KMS-11 (cell line): ENCODE measurements around the gene SNRNP27.

Source experiments
- H2AFZ ChIP-seq: fragments of 200-600 bp; sonication (generic); 2 replicates; pipeline ENCODE4 v1.6.1; 2016; ENCODE audit warnings: antibody characterized with exemption, mixed run types, low read depth
- H3K27ac ChIP-seq: fragments of 200-600 bp; sonication (generic); 2 replicates; pipeline ENCODE4 v1.6.1; 2016; ENCODE audit warnings: mild to moderate bottlenecking, mixed run types
- H3K27me3 ChIP-seq: fragments of 200-600 bp; sonication (generic); 2 replicates; pipeline ENCODE4 v1.6.1; 2017; ENCODE audit warnings: mild to moderate bottlenecking, low read depth, mixed run types, moderate library complexity; ENCODE audit not compliant: insufficient read depth
- H3K36me3 ChIP-seq: fragments of 200-600 bp; sonication (generic); 2 replicates; pipeline ENCODE4 v1.6.1; 2017; ENCODE audit warnings: mild to moderate bottlenecking, mixed run types; ENCODE audit not compliant: insufficient read depth
- H3K4me1 ChIP-seq: fragments of 200-600 bp; sonication (generic); 2 replicates; pipeline ENCODE4 v1.6.1; 2016; ENCODE audit warnings: mild to moderate bottlenecking, low read depth, mixed run types; ENCODE audit not compliant: poor library complexity, severe bottlenecking
- H3K4me2 ChIP-seq: fragments of 200-600 bp; sonication (generic); 2 replicates; pipeline ENCODE4 v1.7.0; 2016; ENCODE audit warnings: mild to moderate bottlenecking, mixed run types
- H3K4me3 ChIP-seq: fragments of 200-600 bp; sonication (generic); IDR thresholded peaks from 2 replicates; pipeline ENCODE4 v1.6.1; 2017; ENCODE audit warnings: low read depth, low read length, mixed read lengths; ENCODE audit not compliant: insufficient read depth
- H3K79me2 ChIP-seq: fragments of 200-600 bp; sonication (generic); 2 replicates; pipeline ENCODE4 v1.6.1; 2016; ENCODE audit warnings: low read depth, mixed run types; ENCODE audit not compliant: insufficient read depth
- H3K9ac ChIP-seq: fragments of 200-600 bp; sonication (generic); 2 replicates; pipeline ENCODE4 v1.6.1; 2016; ENCODE audit warnings: mild to moderate bottlenecking, mixed run types
- H4K20me1 ChIP-seq: fragments of 200-600 bp; sonication (generic); 2 replicates; pipeline ENCODE4 v1.6.1; 2016; ENCODE audit warnings: mild to moderate bottlenecking, mixed run types; ENCODE audit not compliant: insufficient read depth
- CTCF ChIP-seq: fragments of 200-600 bp; sonication (generic); conservative IDR thresholded peaks from 2 replicates; pipeline ENCODE4 v1.6.1; 2017; ENCODE audit warnings: low read depth, mild to moderate bottlenecking, antibody characterized with exemption, low read length, moderate library complexity, mixed read lengths

SNRNP27 gene

GRCh38 chr2:69847068-69847828 lies 46.5 kb upstream of the SNRNP27 start:
- no peaks in the 10 kb centered on the region for H3K79me2 ChIP-seq
- no peaks in the 10 kb centered on the region for H3K27me3 ChIP-seq
- no peak overlapping the region for H3K27ac ChIP-seq
- no peak for TF ChIP-seq CTCF
- H3K4me1 ChIP-seq = no peaks in the 10 kb centered on the region
- no peaks in the 10 kb centered on the region for H3K36me3 ChIP-seq
- H3K4me2 ChIP-seq = no peak overlapping the region
- H3K4me3 ChIP-seq = no peak overlapping the region
- H4K20me1 ChIP-seq = no peaks in the 10 kb centered on the region
- no peak overlapping the region for H2AFZ ChIP-seq
- no peak overlapping the region for H3K9ac ChIP-seq

DNA sequence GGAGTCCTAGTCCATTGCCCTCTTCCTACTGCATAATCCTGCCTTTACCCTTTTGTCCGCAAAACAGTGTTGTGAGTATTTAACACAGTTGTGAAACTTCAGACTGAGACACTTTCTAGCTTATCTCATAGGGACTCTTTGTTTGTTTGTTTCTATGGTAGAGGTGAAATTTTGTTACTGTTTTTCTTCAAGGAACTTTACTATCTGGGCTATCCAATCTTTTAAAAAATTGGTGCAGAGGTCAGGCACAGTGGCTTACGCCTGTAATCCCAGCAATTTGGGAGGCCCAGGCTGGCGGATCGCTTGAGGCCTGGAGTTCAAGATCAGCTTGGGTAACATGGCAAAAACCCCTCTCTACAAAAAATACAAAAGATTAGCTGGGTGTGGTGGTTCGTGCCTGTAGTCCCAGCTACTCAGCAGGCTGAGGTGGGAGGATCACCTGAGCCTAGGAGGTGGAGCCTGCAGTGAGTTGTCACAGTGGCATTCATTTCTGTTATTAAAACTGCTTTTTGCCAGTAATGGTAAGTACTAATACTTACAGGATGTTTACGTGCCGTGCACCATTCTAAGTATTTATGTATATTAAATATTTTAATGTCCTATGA lies 45.5 kb upstream of the SNRNP27 start:
- Histone ChIP-seq H3K27ac (no peak overlapping the region), H3K79me2 (no peaks in the 10 kb centered on the region), H3K4me1 (no peaks in the 10 kb centered on the region), H3K36me3 (no peaks in the 10 kb centered on the region), H2AFZ (no peak overlapping the region), H3K27me3 (no peaks in the 10 kb centered on the region), H3K4me2 (no peak overlapping the region), H3K4me3 (no peak overlapping the region), H4K20me1 (no peaks in the 10 kb centered on the region), H3K9ac (no peak overlapping the region)
- TF ChIP-seq CTCF = no peak

- H3K27ac ChIP-seq = no peak overlapping the region
- no peak overlapping the region for H2AFZ ChIP-seq
- H3K4me3 ChIP-seq = no peak overlapping the region
- H3K27me3 ChIP-seq = no peaks in the 10 kb centered on the region
- no peak overlapping the region for H3K9ac ChIP-seq
- no peaks in the 10 kb centered on the region for H3K79me2 ChIP-seq
- no peak overlapping the region for H3K4me2 ChIP-seq
- no peaks in the 10 kb centered on the region for H3K36me3 ChIP-seq
- H3K4me1 ChIP-seq = no peaks in the 10 kb centered on the region
- TF ChIP-seq CTCF = no peak
- H4K20me1 ChIP-seq = no peaks in the 10 kb centered on the region; the same call in 1 of the 2 replicates
Observed at GRCh38 chr2:69858261-69858660, 35.5 kb upstream of the SNRNP27 start.

- Histone ChIP-seq H3K27me3 (no peaks in the 10 kb centered on the region), H3K36me3 (no peaks in the 10 kb centered on the region), H2AFZ (no peak overlapping the region), H3K4me3 (no peak overlapping the region), H3K27ac (no peak overlapping the region), H3K4me1 (no peaks in the 10 kb centered on the region), H3K4me2 (no peak overlapping the region), H3K79me2 (no peaks in the 10 kb centered on the region), H3K9ac (no peak overlapping the region), H4K20me1 (no peaks in the 10 kb centered on the region)
- TF ChIP-seq CTCF = no peak
Observed at GRCh38 chr2:69863298-69863697, 30.5 kb upstream of the SNRNP27 start.
